NK-92 (cell line): ENCODE measurements around the gene LONRF2.

Source experiments
- DNase-seq: peaks from one replicate; lab custom pipeline; 2025; ENCODE audit not compliant: unreplicated experiment; lab: John Stamatoyannopoulos, UW

The LONRF2 gene

DNA sequence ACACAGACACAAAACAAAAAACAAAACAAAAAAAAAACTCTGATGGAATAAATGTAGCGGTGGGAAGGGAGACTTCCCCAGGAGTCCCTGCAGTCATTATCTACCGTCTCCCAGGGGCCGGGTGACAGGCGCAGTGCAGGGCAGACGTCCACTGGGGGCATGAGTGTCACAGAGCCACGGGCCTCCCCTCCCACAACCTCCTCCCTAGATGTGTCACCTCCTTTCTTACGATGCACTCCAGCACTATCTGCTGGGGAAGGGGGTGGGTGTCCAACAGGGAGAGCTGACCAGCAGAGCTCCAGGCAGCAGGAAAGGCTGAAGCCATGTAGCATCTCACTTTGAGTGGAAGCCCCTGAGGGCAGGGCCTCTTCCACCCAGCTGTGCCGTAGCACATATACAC is 84.5 kb downstream of the LONRF2 start:
- DNase-seq = no peak

DNA sequence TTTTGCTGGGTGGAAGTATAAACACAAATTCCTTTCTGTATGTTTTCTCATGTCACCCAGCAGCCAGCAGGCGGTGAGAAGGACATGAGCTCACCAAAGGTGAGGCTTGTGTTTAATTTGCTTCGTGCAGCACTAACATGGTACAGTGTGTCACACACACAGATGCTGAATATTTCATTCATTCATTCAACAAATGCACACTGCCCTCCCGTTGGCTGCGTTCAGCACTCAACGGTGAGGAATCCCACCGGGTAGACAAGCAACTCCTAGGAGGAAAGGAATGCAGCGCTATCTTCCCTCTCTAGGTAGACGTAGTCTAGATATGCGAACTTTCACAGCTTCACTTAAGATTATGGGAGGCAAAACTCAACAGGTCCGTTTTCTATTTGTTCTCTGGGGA is 85.1 kb downstream of the LONRF2 start:
- DNase-seq = no peak

DNA sequence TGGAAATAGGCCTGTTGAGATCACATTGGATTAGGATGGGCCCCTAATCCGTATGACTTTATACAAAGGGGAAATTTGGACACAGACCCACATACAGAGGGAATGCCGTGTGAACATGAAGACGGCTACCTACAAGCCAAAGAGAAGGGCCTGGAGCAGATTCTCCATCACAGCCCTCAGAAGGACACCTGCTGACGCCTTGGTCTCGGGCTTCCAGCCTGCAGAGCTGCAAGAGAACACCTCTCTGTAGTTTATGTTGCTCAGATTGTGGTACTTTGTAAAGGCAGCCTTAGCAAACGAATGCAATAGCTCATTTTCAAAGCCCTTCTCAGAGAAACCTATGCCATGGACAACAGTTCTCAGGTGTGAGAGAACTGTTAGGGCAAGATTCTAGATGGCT is 86.1 kb downstream of the LONRF2 start:
- DNase-seq = no peak

DNA sequence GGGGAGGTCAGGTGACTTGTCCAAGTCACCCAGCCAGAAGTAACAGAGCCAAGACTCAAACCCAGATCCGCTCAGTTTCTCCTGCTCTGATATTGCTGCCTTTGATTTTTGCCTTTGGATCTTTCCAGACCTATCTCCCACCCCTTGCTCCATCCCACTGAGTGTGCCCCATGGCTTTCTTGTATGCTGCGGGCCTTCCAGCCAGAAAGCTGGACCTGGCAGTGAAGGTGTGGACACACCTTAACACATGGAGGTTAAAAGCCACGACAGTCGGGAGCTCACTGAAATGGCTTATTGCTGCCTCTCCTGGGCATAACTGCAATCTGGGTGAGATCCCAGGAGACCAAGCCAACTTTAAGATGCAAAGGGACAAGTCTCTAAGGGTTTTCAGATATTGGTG is 86.7 kb downstream of the LONRF2 start:
- no peak for DNase-seq

DNA sequence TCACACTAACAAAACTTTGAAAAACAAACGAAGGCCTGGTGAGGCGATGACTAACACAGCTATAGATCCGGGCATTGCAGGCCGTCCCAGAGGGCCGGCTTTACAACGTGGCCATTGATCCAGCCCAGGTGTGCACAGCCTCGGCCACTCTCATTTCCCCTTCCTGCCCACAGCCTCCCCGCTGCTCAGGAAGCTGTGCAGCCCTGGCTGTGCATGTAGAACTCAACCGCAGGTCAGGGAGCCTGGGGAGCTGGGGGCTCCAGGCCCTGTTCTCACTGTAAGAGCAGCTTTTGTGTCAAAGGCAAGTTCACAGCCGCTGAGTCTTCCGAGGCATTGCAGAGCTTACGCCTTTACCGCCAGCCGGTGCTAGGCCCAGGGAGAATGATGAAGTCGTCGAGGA is 87.2 kb downstream of the LONRF2 start:
- no peak for DNase-seq

DNA sequence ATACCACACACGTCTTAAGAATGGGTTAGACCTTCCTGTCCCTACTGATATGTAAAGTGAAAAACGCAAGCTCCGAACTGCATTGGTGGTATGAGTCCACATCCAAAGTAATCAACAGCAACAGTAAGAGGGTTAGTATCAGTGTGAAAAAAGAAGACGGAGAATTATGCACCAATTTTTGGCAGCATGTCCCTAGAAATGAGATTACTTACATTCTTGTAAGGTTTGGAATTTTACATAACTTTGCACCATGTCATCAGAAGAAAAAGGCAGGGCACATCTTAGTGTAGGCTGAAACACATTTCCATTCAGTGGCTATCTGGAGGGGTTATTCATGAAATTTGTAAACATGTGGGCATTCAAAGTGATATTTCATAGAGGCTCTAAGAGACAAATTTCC is 88.2 kb downstream of the LONRF2 start:
- no peak for DNase-seq

DNA sequence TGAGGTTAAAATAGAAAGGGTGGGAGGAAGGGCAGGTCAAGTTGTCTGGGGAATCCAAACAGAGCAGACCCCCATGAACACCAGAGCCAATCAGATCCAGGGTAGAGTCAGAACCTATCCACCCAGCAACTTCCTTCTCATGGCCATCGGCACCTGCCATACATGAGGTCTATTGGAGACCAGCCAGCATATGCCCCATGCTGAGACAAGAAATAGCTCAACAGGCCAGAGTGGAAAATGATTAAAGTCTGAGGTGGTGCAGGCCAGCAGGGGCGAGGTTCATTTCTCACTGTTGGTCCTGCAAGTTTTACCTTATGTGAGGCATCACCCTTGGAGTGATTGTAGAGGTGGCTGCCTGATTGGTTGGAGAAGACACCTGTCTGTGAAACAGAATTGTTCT is 89.2 kb downstream of the LONRF2 start:
- no peak for DNase-seq

DNA sequence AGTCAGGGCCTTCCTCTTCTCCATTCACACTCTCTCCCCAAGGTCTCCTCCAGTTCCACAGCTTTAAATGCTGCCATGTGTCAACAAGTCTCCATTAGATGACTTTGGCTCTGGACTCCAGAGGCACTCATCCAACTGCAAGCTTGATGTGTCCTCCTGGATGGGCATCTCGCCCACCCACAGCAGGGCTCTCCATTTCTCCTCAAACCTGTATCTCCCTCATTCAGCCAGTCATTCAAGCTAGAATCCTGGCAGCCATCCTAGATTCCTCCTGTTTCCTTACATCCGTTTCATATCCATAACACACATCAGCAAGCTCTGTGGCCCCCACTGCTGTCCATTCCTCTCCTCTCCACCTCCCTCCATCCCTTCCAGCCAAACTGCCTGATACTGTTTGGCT is 91.5 kb downstream of the LONRF2 start:
- DNase-seq = no peak

DNA sequence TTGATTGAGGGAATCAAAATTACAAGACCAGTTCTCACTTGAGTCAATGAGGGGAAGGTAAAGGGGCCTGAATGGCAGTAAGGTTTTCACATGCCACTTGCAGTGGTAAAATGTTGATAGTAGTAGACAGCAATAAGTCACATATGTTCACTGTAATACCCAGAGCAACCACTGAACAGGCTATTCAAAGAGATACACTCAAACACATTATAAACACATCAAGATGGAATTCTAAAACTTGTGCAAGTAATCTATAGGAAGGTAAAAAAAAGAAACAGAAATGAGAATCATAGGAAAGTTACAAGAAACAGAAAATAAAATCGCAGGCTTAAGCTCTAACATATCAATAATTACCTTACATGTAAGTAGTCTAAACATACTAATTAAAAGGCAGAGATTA is 93.3 kb downstream of the LONRF2 start:
- no peak for DNase-seq

DNA sequence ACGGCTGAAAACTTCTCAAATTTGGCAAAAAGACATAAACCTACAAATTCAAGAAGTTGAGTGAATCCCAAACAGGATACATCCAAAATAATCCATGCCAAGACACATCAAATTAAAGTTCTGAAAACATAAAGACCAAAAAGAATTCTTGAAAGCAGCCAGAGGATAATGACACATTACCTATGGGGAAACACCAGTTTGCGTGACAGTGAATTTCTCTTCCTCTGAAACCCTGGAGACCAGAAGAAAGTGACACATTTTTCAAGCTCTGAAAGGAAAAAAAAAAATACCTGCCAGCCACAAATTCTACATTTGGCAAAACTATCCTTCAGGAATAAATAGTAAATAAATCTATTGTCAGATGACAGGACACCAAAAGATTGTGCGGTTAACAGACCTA is 93.9 kb downstream of the LONRF2 start:
- DNase-seq = no peak

DNA sequence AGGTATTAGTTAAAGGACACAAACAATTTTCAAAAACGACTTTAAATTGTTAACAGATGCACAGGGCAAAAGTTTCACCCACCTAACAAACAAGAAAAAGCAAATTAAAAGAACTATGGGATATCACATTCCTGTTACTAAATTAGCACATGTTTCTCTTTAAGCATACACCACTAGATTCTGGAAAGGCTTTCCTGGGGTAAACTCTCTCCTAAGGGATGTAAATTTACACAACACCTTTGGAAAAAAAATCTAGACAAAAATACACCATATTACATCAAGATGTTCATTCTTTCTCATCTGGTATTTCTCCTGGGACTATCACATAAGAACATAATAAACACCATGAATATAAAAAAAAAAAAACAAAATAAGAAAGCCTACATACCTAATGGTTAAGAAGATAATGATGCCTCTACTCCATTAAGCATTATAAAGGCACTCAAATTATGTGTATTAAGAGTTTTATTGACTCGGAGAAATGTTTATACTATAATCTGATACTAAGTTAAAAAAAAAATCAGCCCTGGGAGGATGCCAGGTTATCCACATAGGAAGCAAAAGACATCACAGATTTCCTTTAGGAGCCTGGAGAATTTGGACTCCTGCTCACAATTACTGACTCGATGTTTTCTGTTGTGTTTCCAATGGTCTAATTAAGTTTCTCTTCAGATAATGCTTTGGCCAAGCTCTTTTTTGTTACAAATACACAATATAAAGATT is 97.2 kb downstream of the LONRF2 start:
- DNase-seq = no peak

DNA sequence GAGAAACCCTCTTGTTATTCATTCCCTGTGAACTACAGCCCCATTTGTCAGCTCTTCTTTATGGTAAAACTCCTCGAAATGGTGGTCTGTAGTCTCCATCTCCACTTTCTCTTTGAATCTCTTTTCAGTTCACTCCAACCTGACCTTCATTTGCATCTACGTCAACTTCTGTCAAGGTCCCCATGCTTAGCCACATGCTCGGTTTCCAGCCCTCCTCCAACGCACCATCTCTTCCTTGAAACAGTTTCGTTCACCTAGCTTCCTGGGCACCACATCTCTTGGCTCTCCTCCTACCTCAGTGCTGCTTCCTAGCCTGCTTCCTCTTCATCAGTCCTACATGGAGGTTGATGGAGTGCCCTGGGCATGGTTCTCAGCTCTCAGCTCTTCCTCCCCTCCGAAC is 98.8 kb downstream of the LONRF2 start:
- no peak for DNase-seq
